ENCODE data around the gene SCAF1. TPM values are rescaled to one million over a fixed set of nuclear protein-coding genes. Genes with fewer than 3 reads are reported as not detected.

SCAF1 gene
- polyA plus RNA-seq, 1 experiment: 2.5 TPM

DNA sequence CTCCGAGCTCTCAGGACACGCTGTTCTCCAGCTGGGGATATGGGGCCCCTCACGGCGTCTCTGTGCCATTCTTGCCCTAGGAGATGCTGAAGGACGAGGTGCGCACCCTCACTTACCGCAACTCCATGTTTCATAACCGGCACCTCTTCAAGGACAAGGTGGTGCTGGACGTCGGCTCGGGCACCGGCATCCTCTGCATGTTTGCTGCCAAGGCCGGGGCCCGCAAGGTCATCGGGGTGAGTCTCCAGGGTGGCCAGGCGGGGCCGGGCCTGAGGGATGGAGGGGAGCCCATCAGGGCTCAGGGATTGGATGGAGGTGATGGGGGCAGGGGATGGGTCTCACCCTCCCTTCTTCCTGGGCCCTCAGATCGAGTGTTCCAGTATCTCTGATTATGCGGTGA, 39.8 kb downstream of the SCAF1 start:
- Histone ChIP-seq H3K27me3 (ENCODE audit: control insufficient read depth, insufficient read depth, low read length) (no peaks in the 10 kb centered on the region), H3K4me3 (ENCODE audit: low read depth, low read length) (no peak overlapping the region), H3K9me3 (ENCODE audit: control insufficient read depth, insufficient read depth, low read length) (peaks cover 4% of the 10 kb centered on the region; the same call in 1 of the 2 replicates), H3K27ac (ENCODE audit: low read depth, low read length) (no peak overlapping the region)
- ChIA-PET POLR2A (no interaction called here), CTCF (interaction anchor here (0.6 to 1.3 kb wide), 3 partner anchors 15 to 190 kb away, joined by 3 to 7 read pairs (median 3); partner anchors contain the start of gene RRAS)
- TF ChIP-seq, protein P1, sequence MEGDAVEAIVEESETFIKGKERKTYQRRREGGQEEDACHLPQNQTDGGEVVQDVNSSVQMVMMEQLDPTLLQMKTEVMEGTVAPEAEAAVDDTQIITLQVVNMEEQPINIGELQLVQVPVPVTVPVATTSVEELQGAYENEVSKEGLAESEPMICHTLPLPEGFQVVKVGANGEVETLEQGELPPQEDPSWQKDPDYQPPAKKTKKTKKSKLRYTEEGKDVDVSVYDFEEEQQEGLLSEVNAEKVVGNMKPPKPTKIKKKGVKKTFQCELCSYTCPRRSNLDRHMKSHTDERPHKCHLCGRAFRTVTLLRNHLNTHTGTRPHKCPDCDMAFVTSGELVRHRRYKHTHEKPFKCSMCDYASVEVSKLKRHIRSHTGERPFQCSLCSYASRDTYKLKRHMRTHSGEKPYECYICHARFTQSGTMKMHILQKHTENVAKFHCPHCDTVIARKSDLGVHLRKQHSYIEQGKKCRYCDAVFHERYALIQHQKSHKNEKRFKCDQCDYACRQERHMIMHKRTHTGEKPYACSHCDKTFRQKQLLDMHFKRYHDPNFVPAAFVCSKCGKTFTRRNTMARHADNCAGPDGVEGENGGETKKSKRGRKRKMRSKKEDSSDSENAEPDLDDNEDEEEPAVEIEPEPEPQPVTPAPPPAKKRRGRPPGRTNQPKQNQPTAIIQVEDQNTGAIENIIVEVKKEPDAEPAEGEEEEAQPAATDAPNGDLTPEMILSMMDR (IDR thresholded peaks at IDR 0.05; ENCODE audit: low read depth, low read length): no peak
- no peak for DNase-seq (ENCODE audit: low read depth, low spot score)

GRCh38 chr19:49682274-49682673, 40.3 kb downstream of the SCAF1 start:
- POLR2A ChIA-PET: no interaction called here
- CTCF ChIA-PET: interaction anchor here (0.5 to 0.6 kb wide), 2 partner anchors 138 to 190 kb away, joined by 4 to 7 read pairs; no protein-coding TSS in a partner anchor
- no peak for DNase-seq (ENCODE audit: low read depth, low spot score)
- H3K9me3 ChIP-seq (ENCODE audit: control insufficient read depth, insufficient read depth, low read length): peaks cover 1% of the 10 kb centered on the region; the same call in 1 of the 2 replicates
- no peaks in the 10 kb centered on the region for H3K27me3 ChIP-seq (ENCODE audit: control insufficient read depth, insufficient read depth, low read length)
- H3K27ac ChIP-seq (ENCODE audit: low read depth, low read length): peak overlapping the region; percentile 21
- TF ChIP-seq, protein P1 (IDR thresholded peaks at IDR 0.05; ENCODE audit: low read depth, low read length): no peak
- no peak overlapping the region for H3K4me3 ChIP-seq (ENCODE audit: low read depth, low read length)

DNA sequence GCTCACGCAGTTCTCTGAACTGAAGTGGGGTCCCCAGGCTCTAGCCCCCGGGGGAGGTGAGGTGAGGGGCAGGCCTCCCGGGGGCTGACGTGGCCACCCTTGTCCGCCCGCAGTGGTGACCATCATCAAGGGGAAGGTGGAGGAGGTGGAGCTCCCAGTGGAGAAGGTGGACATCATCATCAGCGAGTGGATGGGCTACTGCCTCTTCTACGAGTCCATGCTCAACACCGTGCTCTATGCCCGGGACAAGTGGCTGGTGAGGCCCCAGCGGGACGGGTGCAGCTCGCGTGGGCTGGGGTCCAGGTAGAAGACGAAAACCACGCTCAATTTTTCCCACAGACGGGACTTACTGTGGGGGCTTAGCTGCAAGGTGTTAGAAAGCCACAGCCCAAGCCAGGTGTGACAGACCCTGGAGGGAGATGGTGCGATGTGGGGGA, 41.8 kb downstream of the SCAF1 start:
- no peaks in the 10 kb centered on the region for H3K9me3 ChIP-seq (ENCODE audit: control insufficient read depth, insufficient read depth, low read length)
- H3K27me3 ChIP-seq (ENCODE audit: control insufficient read depth, insufficient read depth, low read length): no peaks in the 10 kb centered on the region
- no peak for DNase-seq (ENCODE audit: low read depth, low spot score)
- no peak overlapping the region for H3K4me3 ChIP-seq (ENCODE audit: low read depth, low read length)
- POLR2A ChIA-PET: interaction anchor here (0.8 kb wide), 1 partner anchor 93 kb away, joined by 7 read pairs; no protein-coding TSS in a partner anchor
- CTCF ChIA-PET: no interaction called here
- H3K27ac ChIP-seq (ENCODE audit: low read depth, low read length): no peak overlapping the region
- TF ChIP-seq, protein P1 (IDR thresholded peaks at IDR 0.05; ENCODE audit: low read depth, low read length): no peak

DNA sequence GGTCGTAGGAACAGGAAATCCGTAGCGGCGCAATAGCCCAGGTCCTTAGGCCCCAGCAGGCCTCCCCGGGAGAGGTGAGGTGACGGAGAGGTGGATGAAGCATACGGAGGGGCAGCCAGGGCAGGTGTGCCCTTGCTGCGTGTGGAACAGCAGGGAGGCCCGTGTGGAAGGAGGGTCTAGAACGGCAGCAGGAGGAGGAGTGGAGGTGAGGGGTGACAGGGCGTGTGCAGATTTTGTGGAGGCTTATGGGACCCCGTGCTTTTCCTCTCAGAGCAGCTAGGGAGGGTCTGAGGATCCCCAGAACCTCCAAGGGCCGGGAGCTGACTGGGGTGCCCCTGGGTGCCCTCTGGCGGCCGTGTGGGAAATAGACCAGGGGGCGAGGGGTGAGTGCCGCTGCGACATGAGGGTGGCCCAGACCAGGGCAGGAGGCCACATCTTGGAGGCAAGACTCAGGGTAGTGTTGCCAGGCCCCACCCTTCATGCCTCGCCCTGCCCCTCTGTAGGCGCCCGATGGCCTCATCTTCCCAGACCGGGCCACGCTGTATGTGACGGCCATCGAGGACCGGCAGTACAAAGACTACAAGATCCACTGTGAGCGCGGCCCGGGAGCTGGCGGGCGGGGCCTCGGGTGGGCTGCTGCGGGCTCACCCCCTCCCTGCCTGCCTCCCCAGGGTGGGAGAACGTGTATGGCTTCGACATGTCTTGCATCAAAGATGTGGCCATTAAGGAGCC, 42.4 kb downstream of the SCAF1 start:
- H3K9me3 ChIP-seq (ENCODE audit: control insufficient read depth, insufficient read depth, low read length): no peaks in the 10 kb centered on the region
- POLR2A ChIA-PET: interaction anchor here (0.8 kb wide), 1 partner anchor 94 kb away, joined by 7 read pairs; no protein-coding TSS in a partner anchor
- H3K27me3 ChIP-seq (ENCODE audit: control insufficient read depth, insufficient read depth, low read length): no peaks in the 10 kb centered on the region
- H3K4me3 ChIP-seq (ENCODE audit: low read depth, low read length): no peak overlapping the region
- no peak overlapping the region for H3K27ac ChIP-seq (ENCODE audit: low read depth, low read length)
- TF ChIP-seq, protein P1 (IDR thresholded peaks at IDR 0.05; ENCODE audit: low read depth, low read length): peak; percentile 50
- CTCF ChIA-PET: interaction anchor here (0.6 to 1.3 kb wide), 3 partner anchors 8 to 125 kb away, joined by 3 to 9 read pairs (median 3); no protein-coding TSS in a partner anchor
- no peak for DNase-seq (ENCODE audit: low read depth, low spot score)
